NT2/D1 (cell line): ENCODE results near the gene DPM2.

Experiments used
- SUZ12 ChIP-seq: IDR thresholded peaks from 2 replicates; pipeline ENCODE4 v1.6.1; 2011; ENCODE audit not compliant: insufficient read length, insufficient read depth; ENCODE audit errors: extremely low read depth
- YY1 ChIP-seq: IDR thresholded peaks from 2 replicates; pipeline ENCODE4 v1.6.1; 2011; ENCODE audit not compliant: insufficient read length, insufficient read depth

DNA sequence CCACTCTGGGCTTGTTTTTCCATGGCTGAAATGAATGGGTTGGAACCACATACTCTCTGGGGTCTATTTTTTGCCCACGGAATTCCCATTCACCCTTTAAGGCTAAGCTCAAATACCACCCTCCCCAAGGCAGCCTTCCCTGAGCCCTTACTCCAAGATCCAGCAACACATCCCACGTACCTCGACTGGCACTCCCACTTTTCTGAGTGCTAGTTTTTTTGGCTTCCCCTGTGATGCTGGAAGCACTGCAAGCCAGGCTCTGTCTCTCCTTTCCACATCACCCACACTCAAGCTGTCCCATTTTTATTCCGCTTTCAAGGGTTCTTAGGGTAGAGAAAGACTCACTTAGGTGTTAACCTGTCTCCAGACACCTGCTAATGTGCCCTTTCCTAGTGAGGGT lies 44.3 kb downstream of the DPM2 start:
- no peak for TF ChIP-seq YY1
- no peak for TF ChIP-seq SUZ12
